Stimulated activated CD8-positive, alpha-beta memory T cell treated with anti-CD3 and anti-CD28 coated beads, Interleukin-7, amount 100 ng/mL, for 48 hours (primary cell): ENCODE data around the gene HBE1.

Experiments used
- DNase-seq, 2 donors: peaks; one replicate each; pipeline ENCODE4 v3.0.0-alpha.2; 2020; ENCODE audit warnings: low read depth in 1 of 2; ENCODE audit errors: extremely low read depth in 1 of 2

The HBE1 gene

GRCh38 chr11:5286351-5286750 lies 16.6 kb upstream of the HBE1 start:
- no peak for DNase-seq

- DNase-seq: no peak
Observed at GRCh38 chr11:5285703-5286340, 16.1 kb upstream of the HBE1 start.

- no peak for DNase-seq
Observed at GRCh38 chr11:5284637-5285036, 14.9 kb upstream of the HBE1 start.

GRCh38 chr11:5283882-5284281 lies 14.1 kb upstream of the HBE1 start:
- DNase-seq: no peak

GRCh38 chr11:5283086-5283485 lies 13.3 kb upstream of the HBE1 start:
- DNase-seq: no peak

- DNase-seq: no peak
Observed at GRCh38 chr11:5282628-5283027, 12.9 kb upstream of the HBE1 start.

GRCh38 chr11:5281596-5281995 lies 11.9 kb upstream of the HBE1 start:
- DNase-seq: no peak

- peak in 1 of 2 donors; percentile 15 for DNase-seq
Observed at GRCh38 chr11:5280582-5281102, 10.9 kb upstream of the HBE1 start.

GRCh38 chr11:5279471-5280090 lies 9.8 kb upstream of the HBE1 start:
- no peak for DNase-seq

- no peak for DNase-seq
Observed at GRCh38 chr11:5277807-5278382, 8.2 kb upstream of the HBE1 start.

GRCh38 chr11:5276697-5277096 lies 7.0 kb upstream of the HBE1 start:
- DNase-seq: no peak

GRCh38 chr11:5275369-5276110 lies 5.8 kb upstream of the HBE1 start:
- no peak for DNase-seq

- DNase-seq: no peak
Observed at GRCh38 chr11:5274395-5274794, 4.7 kb upstream of the HBE1 start.

GRCh38 chr11:5272395-5273017 lies 2.8 kb upstream of the HBE1 start:
- no peak for DNase-seq

GRCh38 chr11:5267033-5267563 lies 2.6 kb downstream of the HBE1 start:
- DNase-seq: no peak

GRCh38 chr11:5266609-5267008 lies 3.1 kb downstream of the HBE1 start:
- DNase-seq: no peak

- DNase-seq: no peak
Observed at GRCh38 chr11:5265832-5266231, 3.9 kb downstream of the HBE1 start.

- no peak for DNase-seq
Observed at GRCh38 chr11:5258543-5259262, 11.0 kb downstream of the HBE1 start.

GRCh38 chr11:5257296-5257695 lies 12.4 kb downstream of the HBE1 start:
- no peak for DNase-seq
